ENCODE measurements around the gene BCAS3. TPM values are rescaled to one million over a fixed set of nuclear protein-coding genes. Genes with fewer than 3 reads are reported as not detected.

The BCAS3 gene
- total and polyA plus RNA-seq, 5 donors from 2014 or later: 29.7 to 59.1 (median 33.9) TPM

GRCh38 chr17:61221597-61222471, 544.2 kb downstream of the BCAS3 start:
- ATAC-seq (ENCODE audit: low read depth in 2 of 2): no peak
- H3K27me3 ChIP-seq (ENCODE audit: control insufficient read depth, insufficient read depth, low read length): no peaks in the 10 kb centered on the region
- H3K27ac Mint-ChIP-seq: peak overlapping the region; percentile 56 to 84 (median 67)
- peak overlapping the region; percentile 34 for H3K27ac ChIP-seq (ENCODE audit: insufficient read depth, low read length, poor library complexity, severe bottlenecking)
- H3K27me3 Mint-ChIP-seq: no peaks in the 10 kb centered on the region
- peaks cover 16 to 36% (median 28%) of the 10 kb centered on the region in 4 donors for H3K4me1 Mint-ChIP-seq
- H3K4me3 Mint-ChIP-seq: peak overlapping the region; percentile 52 to 83 (median 80)
- DNase-seq: peak in 1 of 3 donors; percentile 26
- H3K9me3 ChIP-seq (ENCODE audit: control insufficient read depth in 2 of 2, low read length in 2 of 2): no peaks in the 10 kb centered on the region
- peaks cover 19% of the 10 kb centered on the region for H3K4me1 ChIP-seq (ENCODE audit: control insufficient read depth, insufficient read depth, low read length, poor library complexity, severe bottlenecking)
- peak overlapping the region; percentile 77 for H3K4me3 ChIP-seq (ENCODE audit: low read depth, low read length)
- no peaks in the 10 kb centered on the region for H3K36me3 ChIP-seq (ENCODE audit: control insufficient read depth, insufficient read depth, low read length)
- no peaks in the 10 kb centered on the region for H3K36me3 Mint-ChIP-seq
- peaks cover 0 to 1% (median 0%) of the 10 kb centered on the region in 7 donors for H3K9me3 Mint-ChIP-seq

- Mint-ChIP-seq H3K27ac (peak overlapping the region in 2 of 3 donors; percentile 84 to 89), H3K4me1 (peaks cover 16 to 33% (median 26%) of the 10 kb centered on the region in 4 donors), H3K36me3 (no peaks in the 10 kb centered on the region), H3K9me3 (peaks cover 0 to 2% (median 0%) of the 10 kb centered on the region in 7 donors), H3K27me3 (no peaks in the 10 kb centered on the region), H3K4me3 (no peak overlapping the region)
- H3K27me3 ChIP-seq (ENCODE audit: control insufficient read depth, insufficient read depth, low read length): no peaks in the 10 kb centered on the region
- no peaks in the 10 kb centered on the region for H3K36me3 ChIP-seq (ENCODE audit: control insufficient read depth, insufficient read depth, low read length)
- ATAC-seq (ENCODE audit: low read depth in 2 of 2): no peak
- DNase-seq: no peak
- H3K4me1 ChIP-seq (ENCODE audit: control insufficient read depth, insufficient read depth, low read length, poor library complexity, severe bottlenecking): peaks cover 19% of the 10 kb centered on the region
- no peak overlapping the region for H3K27ac ChIP-seq (ENCODE audit: insufficient read depth, low read length, poor library complexity, severe bottlenecking)
- no peaks in the 10 kb centered on the region for H3K9me3 ChIP-seq (ENCODE audit: control insufficient read depth in 2 of 2, low read length in 2 of 2)
- H3K4me3 ChIP-seq (ENCODE audit: low read depth, low read length): no peak overlapping the region
These were observed 546.1 kb downstream of the BCAS3 start for GRCh38 chr17:61223725-61224124.

- H3K4me1 ChIP-seq (ENCODE audit: control insufficient read depth, insufficient read depth, low read length, poor library complexity, severe bottlenecking): peaks cover 19% of the 10 kb centered on the region
- H3K27me3 ChIP-seq (ENCODE audit: control insufficient read depth, insufficient read depth, low read length): no peaks in the 10 kb centered on the region
- Mint-ChIP-seq H3K9me3 (peaks cover 0 to 2% (median 0%) of the 10 kb centered on the region in 7 donors), H3K27me3 (no peaks in the 10 kb centered on the region), H3K27ac (peak overlapping the region in 1 of 3 donors; percentile 15), H3K4me3 (no peak overlapping the region), H3K36me3 (no peaks in the 10 kb centered on the region), H3K4me1 (peaks cover 16 to 29% (median 27%) of the 10 kb centered on the region in 4 donors)
- no peaks in the 10 kb centered on the region for H3K36me3 ChIP-seq (ENCODE audit: control insufficient read depth, insufficient read depth, low read length)
- no peak overlapping the region for H3K4me3 ChIP-seq (ENCODE audit: low read depth, low read length)
- DNase-seq: no peak
- H3K27ac ChIP-seq (ENCODE audit: insufficient read depth, low read length, poor library complexity, severe bottlenecking): no peak overlapping the region
- no peak for ATAC-seq (ENCODE audit: low read depth in 2 of 2)
- H3K9me3 ChIP-seq (ENCODE audit: control insufficient read depth in 2 of 2, low read length in 2 of 2): no peaks in the 10 kb centered on the region
These were observed 547.7 kb downstream of the BCAS3 start for GRCh38 chr17:61225178-61225882.

GRCh38 chr17:61227866-61228265, 550.2 kb downstream of the BCAS3 start:
- Histone ChIP-seq H3K36me3 (ENCODE audit: control insufficient read depth, insufficient read depth, low read length) (no peaks in the 10 kb centered on the region), H3K4me1 (ENCODE audit: control insufficient read depth, insufficient read depth, low read length, poor library complexity, severe bottlenecking) (peaks cover under 1% of the 10 kb centered on the region), H3K27ac (ENCODE audit: insufficient read depth, low read length, poor library complexity, severe bottlenecking) (no peak overlapping the region), H3K27me3 (ENCODE audit: control insufficient read depth, insufficient read depth, low read length) (no peaks in the 10 kb centered on the region), H3K4me3 (ENCODE audit: low read depth, low read length) (no peak overlapping the region), H3K9me3 (ENCODE audit: control insufficient read depth in 2 of 2, low read length in 2 of 2) (no peaks in the 10 kb centered on the region)
- Mint-ChIP-seq H3K9me3 (peaks cover 0 to 2% (median 0%) of the 10 kb centered on the region in 7 donors), H3K36me3 (no peaks in the 10 kb centered on the region), H3K4me3 (no peak overlapping the region), H3K4me1 (peaks cover under 1 to 15% (median 11%) of the 10 kb centered on the region in 4 donors), H3K27me3 (no peaks in the 10 kb centered on the region), H3K27ac (no peak overlapping the region)
- no peak for DNase-seq
- no peak for ATAC-seq (ENCODE audit: low read depth in 2 of 2)

DNA sequence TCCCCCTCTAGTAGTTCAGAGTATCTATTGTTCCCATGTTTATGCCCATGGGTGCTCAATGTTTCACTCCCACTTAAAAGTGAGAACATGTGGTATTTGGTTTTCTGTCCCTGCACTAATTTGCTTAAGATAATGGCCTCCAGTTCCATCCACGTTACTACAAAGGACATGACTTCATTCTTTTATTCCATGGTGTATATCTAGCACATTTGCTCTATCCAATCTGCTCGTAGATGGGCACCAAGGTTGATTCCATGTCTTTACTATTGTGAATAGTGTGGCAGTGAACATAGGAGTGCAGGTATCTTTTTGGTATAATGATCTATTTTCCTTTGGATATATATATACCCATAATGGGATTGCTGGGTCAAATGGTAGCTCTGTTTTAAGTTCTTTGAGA, 552.8 kb downstream of the BCAS3 start:
- no peak for ATAC-seq (ENCODE audit: low read depth in 2 of 2)
- Mint-ChIP-seq H3K4me1 (peaks cover 0 to 8% (median 6%) of the 10 kb centered on the region in 4 donors), H3K4me3 (no peak overlapping the region), H3K27me3 (no peaks in the 10 kb centered on the region), H3K36me3 (no peaks in the 10 kb centered on the region), H3K9me3 (peaks cover 0 to 2% (median 0%) of the 10 kb centered on the region in 7 donors), H3K27ac (no peak overlapping the region)
- Histone ChIP-seq H3K4me3 (ENCODE audit: low read depth, low read length) (no peak overlapping the region), H3K27me3 (ENCODE audit: control insufficient read depth, insufficient read depth, low read length) (no peaks in the 10 kb centered on the region), H3K36me3 (ENCODE audit: control insufficient read depth, insufficient read depth, low read length) (no peaks in the 10 kb centered on the region), H3K9me3 (ENCODE audit: control insufficient read depth in 2 of 2, low read length in 2 of 2) (no peaks in the 10 kb centered on the region), H3K27ac (ENCODE audit: insufficient read depth, low read length, poor library complexity, severe bottlenecking) (no peak overlapping the region), H3K4me1 (ENCODE audit: control insufficient read depth, insufficient read depth, low read length, poor library complexity, severe bottlenecking) (no peaks in the 10 kb centered on the region)
- DNase-seq: no peak

- no peaks in the 10 kb centered on the region for H3K36me3 ChIP-seq (ENCODE audit: control insufficient read depth, insufficient read depth, low read length)
- Mint-ChIP-seq H3K4me3 (no peak overlapping the region), H3K36me3 (no peaks in the 10 kb centered on the region), H3K27ac (no peak overlapping the region), H3K9me3 (peaks cover 0 to 2% (median 0%) of the 10 kb centered on the region in 7 donors), H3K27me3 (no peaks in the 10 kb centered on the region), H3K4me1 (peaks cover 0 to 8% (median 6%) of the 10 kb centered on the region in 4 donors)
- no peaks in the 10 kb centered on the region for H3K27me3 ChIP-seq (ENCODE audit: control insufficient read depth, insufficient read depth, low read length)
- H3K27ac ChIP-seq (ENCODE audit: insufficient read depth, low read length, poor library complexity, severe bottlenecking): no peak overlapping the region
- no peaks in the 10 kb centered on the region for H3K9me3 ChIP-seq (ENCODE audit: control insufficient read depth in 2 of 2, low read length in 2 of 2)
- ATAC-seq (ENCODE audit: low read depth in 2 of 2) (no peak), DNase-seq (no peak)
- no peak overlapping the region for H3K4me3 ChIP-seq (ENCODE audit: low read depth, low read length)
- no peaks in the 10 kb centered on the region for H3K4me1 ChIP-seq (ENCODE audit: control insufficient read depth, insufficient read depth, low read length, poor library complexity, severe bottlenecking)
These were observed 553.5 kb downstream of the BCAS3 start for GRCh38 chr17:61230972-61231820.

DNA sequence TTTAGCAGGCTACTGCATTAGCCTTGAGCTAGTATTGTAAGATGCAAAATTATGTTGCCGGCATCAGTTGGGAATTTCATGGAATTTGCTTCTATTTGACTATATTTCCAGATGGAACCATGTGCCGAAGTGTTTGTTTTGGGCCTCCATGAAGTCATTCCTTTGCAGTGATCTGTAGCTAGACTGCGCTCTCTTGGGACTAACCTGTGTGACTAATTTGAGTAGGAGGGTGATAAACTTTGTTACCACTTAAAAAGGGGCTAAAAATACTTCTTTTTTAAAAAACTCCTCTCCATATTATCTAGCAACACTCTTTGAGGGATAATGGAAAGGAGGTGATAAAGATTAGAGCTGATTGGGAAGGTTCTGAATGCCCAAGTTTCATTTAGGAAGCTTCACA, 555.2 kb downstream of the BCAS3 start:
- Mint-ChIP-seq H3K4me1 (peaks cover 0 to 8% (median 6%) of the 10 kb centered on the region in 4 donors), H3K36me3 (peaks cover 4% of the 10 kb centered on the region), H3K9me3 (peaks cover 0 to 2% (median 0%) of the 10 kb centered on the region in 7 donors), H3K27ac (no peak overlapping the region), H3K4me3 (no peak overlapping the region), H3K27me3 (no peaks in the 10 kb centered on the region)
- Histone ChIP-seq H3K27me3 (ENCODE audit: control insufficient read depth, insufficient read depth, low read length) (no peaks in the 10 kb centered on the region), H3K27ac (ENCODE audit: insufficient read depth, low read length, poor library complexity, severe bottlenecking) (no peak overlapping the region), H3K4me1 (ENCODE audit: control insufficient read depth, insufficient read depth, low read length, poor library complexity, severe bottlenecking) (no peaks in the 10 kb centered on the region), H3K4me3 (ENCODE audit: low read depth, low read length) (no peak overlapping the region), H3K36me3 (ENCODE audit: control insufficient read depth, insufficient read depth, low read length) (no peaks in the 10 kb centered on the region), H3K9me3 (ENCODE audit: control insufficient read depth in 2 of 2, low read length in 2 of 2) (no peaks in the 10 kb centered on the region)
- no peak for ATAC-seq (ENCODE audit: low read depth in 2 of 2)
- no peak for DNase-seq
